Body of pancreas (tissue), 4 donors: ENCODE data around the gene TTC3.

Experiments
- CTCF ChIP-seq, 7 experiments: fragments of 450-650 bp in 4 of 7; fragments of 200-600 bp in 3 of 7; sonication (generic) in 3 of 7; IDR thresholded peaks; one replicate each; pipeline ENCODE4 v1.5.1; 2016 to 2019; ENCODE audit warnings: antibody characterized with exemption in 7 of 7
- POLR2A ChIP-seq, 3 donors: fragments of 450-650 bp; IDR thresholded peaks; one replicate each; pipeline ENCODE4 v1.6.1; 2016; ENCODE audit warnings: antibody characterized with exemption in 3 of 3, mild to moderate bottlenecking in 2 of 3

GRCh38 chr21:37045149-37045548, 27.9 kb upstream of the TTC3 start:
- TF ChIP-seq CTCF (IDR thresholded peaks at IDR 0.05) = no peak
- TF ChIP-seq POLR2A (IDR thresholded peaks at IDR 0.05) = no peak
